Glutamatergic neuron (in vitro differentiated cells): Measurements from ENCODE around the gene NISCH. TPM values are rescaled to one million over a fixed set of nuclear protein-coding genes. Genes with fewer than 3 reads are reported as not detected.

ENCODE experiments used
- DNase-seq: peaks from one replicate; pipeline ENCODE4 v3.0.0; 2022
- H3K27ac Mint-ChIP-seq: one replicate; pipeline ENCODE4 v1.8.0; 2020; ENCODE audit warnings: mild to moderate bottlenecking, mixed read lengths, inconsistent platforms; ENCODE audit not compliant: unreplicated experiment
- H3K27me3 Mint-ChIP-seq: one replicate; pipeline ENCODE4 v1.8.0; 2020; ENCODE audit warnings: mild to moderate bottlenecking, moderate library complexity, mixed read lengths, inconsistent platforms; ENCODE audit not compliant: unreplicated experiment
- H3K36me3 Mint-ChIP-seq: one replicate; pipeline ENCODE4 v1.8.0; 2020; ENCODE audit warnings: mild to moderate bottlenecking, mixed read lengths, inconsistent platforms; ENCODE audit not compliant: unreplicated experiment
- H3K4me1 Mint-ChIP-seq: one replicate; pipeline ENCODE4 v1.8.0; 2020; ENCODE audit warnings: mild to moderate bottlenecking, low read depth, mixed read lengths, inconsistent platforms; ENCODE audit not compliant: unreplicated experiment
- H3K4me3 Mint-ChIP-seq: one replicate; pipeline ENCODE4 v1.8.0; 2020; ENCODE audit warnings: mild to moderate bottlenecking, mixed read lengths, inconsistent platforms; ENCODE audit not compliant: unreplicated experiment
- H3K9me3 Mint-ChIP-seq: one replicate; pipeline ENCODE4 v1.8.0; 2020; ENCODE audit warnings: mild to moderate bottlenecking, moderate library complexity, mixed read lengths, inconsistent platforms; ENCODE audit not compliant: unreplicated experiment
- CTCF ChIP-seq: fragments of 200-600 bp; sonication (generic); IDR thresholded peaks from one replicate; pipeline ENCODE4 v1.5.0; 2021; ENCODE audit not compliant: partially characterized antibody, unreplicated experiment
- total RNA-seq: library from RNA; stranded (reverse); fragmentation: NEBNext Ultra II Directional; extraction: Animal tissue kit (Norgen Biotek cat#: 25700); gene quantifications from one replicate; pipeline ENCODE4 v1.2.1, GENCODE V29; 2021; ENCODE audit not compliant: unreplicated experiment

The NISCH gene
- total RNA-seq, 1 donor from 2014 or later, result 280 TPM

- Mint-ChIP-seq H3K27me3 (peaks cover 5% of the 10 kb centered on the region), H3K36me3 (no peaks in the 10 kb centered on the region), H3K9me3 (peaks cover 15% of the 10 kb centered on the region), H3K4me3 (no peak overlapping the region), H3K4me1 (peaks cover 20% of the 10 kb centered on the region), H3K27ac (no peak overlapping the region)
- DNase-seq, result no peak
- no peak for TF ChIP-seq CTCF
Measured at GRCh38 chr3:52487050-52487787, 31.8 kb downstream of the NISCH start.

- TF ChIP-seq CTCF, result no peak
- Mint-ChIP-seq H3K36me3 (no peaks in the 10 kb centered on the region), H3K9me3 (peaks cover 13% of the 10 kb centered on the region), H3K4me1 (peaks cover 19% of the 10 kb centered on the region), H3K27me3 (peaks cover 3% of the 10 kb centered on the region), H3K27ac (no peak overlapping the region), H3K4me3 (no peak overlapping the region)
- DNase-seq, result no peak
Measured at GRCh38 chr3:52487788-52488691, 32.6 kb downstream of the NISCH start.

GRCh38 chr3:52488746-52489145, 33.3 kb downstream of the NISCH start:
- TF ChIP-seq CTCF, result no peak
- H3K27me3 Mint-ChIP-seq, result peaks cover 3% of the 10 kb centered on the region
- H3K9me3 Mint-ChIP-seq, result peaks cover 13% of the 10 kb centered on the region
- DNase-seq, result no peak
- no peak overlapping the region for H3K4me3 Mint-ChIP-seq
- no peak overlapping the region for H3K27ac Mint-ChIP-seq
- no peaks in the 10 kb centered on the region for H3K36me3 Mint-ChIP-seq
- H3K4me1 Mint-ChIP-seq, result peaks cover 13% of the 10 kb centered on the region

- Mint-ChIP-seq H3K4me3 (no peak overlapping the region), H3K27ac (no peak overlapping the region), H3K36me3 (no peaks in the 10 kb centered on the region), H3K9me3 (peaks cover 9% of the 10 kb centered on the region), H3K4me1 (peaks cover 12% of the 10 kb centered on the region), H3K27me3 (peaks cover 6% of the 10 kb centered on the region)
- DNase-seq, result no peak
- TF ChIP-seq CTCF, result no peak
Measured at GRCh38 chr3:52489453-52489852, 34.0 kb downstream of the NISCH start.
